Lung (tissue), 12 donors: ENCODE results near the gene NSD1. TPM values are rescaled to one million over a fixed set of nuclear protein-coding genes. Genes with fewer than 3 reads are reported as not detected.

Experiments
- ATAC-seq: fragments of 200-7000 bp; cut with Tn5 transposase; one replicate; pipeline ENCODE4 v1.9.1; 2020; ENCODE audit warnings: moderate number of reproducible peaks; ENCODE audit not compliant: insufficient read depth, low FRiP score
- DNase-seq, 3 donors: peaks; one replicate each; pipeline ENCODE4 v3.0.0-alpha.2; 2013 to 2017
- H3K27ac ChIP-seq, 2 donors: one replicate each; pipeline ENCODE4 v1.5.1; 2013; ENCODE audit warnings: mild to moderate bottlenecking in 2 of 2, moderate library complexity in 2 of 2, control low read depth in 1 of 2, inconsistent platforms in 1 of 2, low read depth in 1 of 2, low read length in 1 of 2
- H3K27me3 ChIP-seq, 3 donors: one replicate each; pipeline ENCODE4 v1.5.1; 2013; ENCODE audit warnings: low read length in 2 of 3; ENCODE audit not compliant: control insufficient read depth in 3 of 3, insufficient read depth in 3 of 3
- H3K36me3 ChIP-seq, 4 donors: one replicate each; pipeline ENCODE4 v1.5.1; 2013; ENCODE audit warnings: low read length in 4 of 4, mild to moderate bottlenecking in 1 of 4, moderate library complexity in 1 of 4; ENCODE audit not compliant: control insufficient read depth in 4 of 4, insufficient read depth in 4 of 4
- H3K4me1 ChIP-seq, 5 donors: one replicate each; pipeline ENCODE4 v1.5.1; 2013; ENCODE audit warnings: low read length in 5 of 5, mild to moderate bottlenecking in 2 of 5, moderate library complexity in 1 of 5; ENCODE audit not compliant: control insufficient read depth in 5 of 5, insufficient read depth in 5 of 5
- H3K4me3 ChIP-seq: one replicate; pipeline ENCODE4 v1.5.1; 2013; ENCODE audit warnings: mild to moderate bottlenecking, control low read depth, moderate library complexity
- H3K9ac ChIP-seq, 2 donors: one replicate each; pipeline ENCODE4 v1.5.1; 2013; ENCODE audit warnings: low read length in 2 of 2, control low read depth in 1 of 2; ENCODE audit not compliant: insufficient read depth in 1 of 2
- H3K9me3 ChIP-seq, 4 donors: one replicate each; pipeline ENCODE4 v1.5.1; 2013; ENCODE audit warnings: low read length in 3 of 4, mild to moderate bottlenecking in 1 of 4, moderate library complexity in 1 of 4; ENCODE audit not compliant: control insufficient read depth in 4 of 4, insufficient read depth in 3 of 4
- WGBS, 2 donors: extraction: QIAGEN DNeasy Blood & Tissue Kit; methylation state at CpG; one replicate each; pipeline ENCODE4 v1.1.7; 2013; 5-methylcytosine and 5-hydroxymethylcytosine counted together
- polyA plus RNA-seq, 2 donors: library from polyadenylated mRNA; stranded (reverse); fragments of 200-250 nt; gene quantifications; one replicate each; pipeline ENCODE4 v1.2.1, GENCODE V29; 2013
- total RNA-seq, 2 donors: library from RNA; depleted of rRNA in 1 of 2; stranded (reverse); fragments of >200 nt in 1 of 2; gene quantifications; one replicate each; pipeline ENCODE4 v1.2.1, GENCODE V29; 2014 to 2021
- TF ChIP-seq, protein P1 (sequence below): IDR thresholded peaks from 2 replicates; pipeline ENCODE4 v1.5.1; 2012; ENCODE audit warnings: mild to moderate bottlenecking; ENCODE audit errors: control extremely low read depth, extremely low read depth
- donor health status: control.
- donor health status: control.
- donor health status: Bipolar disorder and iron deficiency.
- donor health status: healthy.
- donor health status: DM: yes; HTN: yes; CAD: no.

NSD1 gene
- total and polyA plus RNA-seq, 4 donors, result 8.0 to 81.7 (median 43.2) TPM

DNA sequence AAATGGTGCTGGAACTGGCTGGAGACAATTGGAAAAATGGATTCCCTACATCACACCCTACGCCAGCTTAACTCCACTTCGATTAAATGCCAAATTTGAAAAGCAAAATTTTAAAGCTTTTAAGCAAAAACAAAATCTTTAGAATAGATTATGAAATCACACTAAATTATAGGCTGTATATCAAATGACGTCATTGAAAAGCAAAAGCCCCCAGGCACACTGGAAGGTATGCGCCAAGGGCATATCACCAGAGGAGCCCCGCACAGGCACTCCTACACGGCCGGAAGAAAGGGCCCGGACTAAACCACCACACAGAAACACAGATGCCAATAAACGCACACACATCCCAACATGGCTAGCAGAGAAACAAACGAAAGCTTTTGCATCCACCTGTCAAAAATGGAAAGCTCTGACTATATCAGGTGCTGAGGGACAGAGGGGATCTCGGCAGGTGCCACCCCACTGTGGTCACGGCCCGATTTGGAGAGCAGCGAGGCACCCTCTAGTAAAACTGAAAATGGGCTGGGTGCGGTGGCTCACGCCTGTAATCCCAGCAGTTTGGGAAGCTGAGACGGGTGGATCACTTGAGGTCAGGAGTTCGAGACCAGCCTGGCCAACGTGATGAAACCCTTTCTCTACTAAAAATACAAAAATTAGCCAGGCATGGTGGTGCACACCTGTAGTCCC is 195.1 kb downstream of the NSD1 start:
- Histone ChIP-seq H3K36me3 (peaks cover 4 to 41% (median 7%) of the 10 kb centered on the region in 4 donors), H3K4me1 (peaks cover 0 to 2% (median 0%) of the 10 kb centered on the region in 5 donors), H3K9me3 (peaks cover 0 to 2% (median 0%) of the 10 kb centered on the region in 4 donors), H3K27me3 (no peaks in the 10 kb centered on the region), H3K4me3 (no peak overlapping the region), H3K9ac (no peak overlapping the region), H3K27ac (no peak overlapping the region)
- TF ChIP-seq, protein P1, sequence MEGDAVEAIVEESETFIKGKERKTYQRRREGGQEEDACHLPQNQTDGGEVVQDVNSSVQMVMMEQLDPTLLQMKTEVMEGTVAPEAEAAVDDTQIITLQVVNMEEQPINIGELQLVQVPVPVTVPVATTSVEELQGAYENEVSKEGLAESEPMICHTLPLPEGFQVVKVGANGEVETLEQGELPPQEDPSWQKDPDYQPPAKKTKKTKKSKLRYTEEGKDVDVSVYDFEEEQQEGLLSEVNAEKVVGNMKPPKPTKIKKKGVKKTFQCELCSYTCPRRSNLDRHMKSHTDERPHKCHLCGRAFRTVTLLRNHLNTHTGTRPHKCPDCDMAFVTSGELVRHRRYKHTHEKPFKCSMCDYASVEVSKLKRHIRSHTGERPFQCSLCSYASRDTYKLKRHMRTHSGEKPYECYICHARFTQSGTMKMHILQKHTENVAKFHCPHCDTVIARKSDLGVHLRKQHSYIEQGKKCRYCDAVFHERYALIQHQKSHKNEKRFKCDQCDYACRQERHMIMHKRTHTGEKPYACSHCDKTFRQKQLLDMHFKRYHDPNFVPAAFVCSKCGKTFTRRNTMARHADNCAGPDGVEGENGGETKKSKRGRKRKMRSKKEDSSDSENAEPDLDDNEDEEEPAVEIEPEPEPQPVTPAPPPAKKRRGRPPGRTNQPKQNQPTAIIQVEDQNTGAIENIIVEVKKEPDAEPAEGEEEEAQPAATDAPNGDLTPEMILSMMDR, result no peak
- DNase-seq (no peak), ATAC-seq (no peak)
- WGBS, 2 donors, result 95 to 96% methylated on average over 19 of the region's 19 CpGs

DNA sequence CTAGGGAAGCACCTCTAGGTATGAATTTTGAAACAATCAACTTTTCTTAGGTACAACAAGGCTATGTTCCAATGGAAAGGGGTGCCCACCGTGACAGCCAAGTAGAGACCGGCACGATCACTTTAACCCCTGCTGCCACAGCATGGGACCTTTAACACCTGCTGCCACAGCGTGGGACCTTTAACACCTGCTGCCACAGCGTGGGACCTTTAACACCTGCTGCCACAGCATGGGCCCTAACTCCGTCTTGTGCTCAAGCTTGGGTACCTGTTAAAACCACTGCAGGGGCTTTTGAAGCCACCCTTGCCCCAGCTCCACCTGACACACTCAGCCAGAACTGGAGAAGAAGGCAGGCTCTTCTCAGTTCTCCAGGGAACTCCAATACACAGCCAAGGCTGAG is 196.3 kb downstream of the NSD1 start:
- H3K27ac ChIP-seq, result no peak overlapping the region
- DNase-seq, result no peak

DNA sequence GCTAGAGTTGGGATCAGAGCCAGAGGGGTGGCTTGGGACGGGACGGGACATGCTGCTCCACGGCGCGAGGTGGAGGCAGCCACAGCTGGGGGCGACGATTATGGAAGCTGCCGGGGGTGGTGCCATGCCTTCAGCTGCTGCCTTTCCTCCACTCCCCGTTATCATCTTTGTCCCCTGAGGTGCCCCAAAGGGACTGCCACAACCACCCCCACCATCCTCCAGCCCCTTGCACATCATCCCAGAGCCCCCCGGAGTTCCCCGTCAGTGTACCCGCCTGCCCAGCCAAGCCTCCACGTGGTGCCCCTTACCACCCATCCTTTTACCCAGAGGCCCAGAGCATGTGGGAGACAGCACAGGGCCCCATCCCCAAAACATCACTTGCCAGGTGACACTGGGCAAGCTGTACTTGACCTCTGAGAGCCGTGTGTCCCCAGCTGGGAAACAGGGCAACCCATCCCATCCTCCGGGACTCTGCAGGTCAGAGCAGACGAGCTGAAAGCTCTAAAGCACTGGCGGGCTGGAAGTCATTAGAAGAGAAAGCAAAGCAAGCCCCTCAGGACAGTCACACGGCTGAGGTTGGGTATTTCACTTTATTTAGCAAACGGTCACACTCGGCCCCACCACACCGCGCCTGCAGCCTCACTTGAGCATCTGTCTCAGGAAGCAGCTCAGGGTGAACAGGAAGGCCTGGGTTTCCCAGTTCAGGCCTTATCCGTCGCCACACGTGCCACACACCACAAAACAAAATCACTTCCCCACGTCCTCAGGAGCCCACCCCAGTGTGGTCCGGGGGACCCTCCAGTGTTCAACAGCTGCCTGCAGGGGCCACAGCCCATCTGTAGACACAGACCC is 197.6 kb downstream of the NSD1 start:
- Histone ChIP-seq H3K9ac (no peak overlapping the region), H3K27me3 (no peaks in the 10 kb centered on the region), H3K27ac (no peak overlapping the region), H3K9me3 (peaks cover 0 to 2% (median 0%) of the 10 kb centered on the region in 4 donors), H3K4me3 (no peak overlapping the region), H3K36me3 (peaks cover 8 to 65% (median 24%) of the 10 kb centered on the region in 4 donors), H3K4me1 (peaks cover 0 to 2% (median 0%) of the 10 kb centered on the region in 5 donors)
- TF ChIP-seq, protein P1, result no peak
- DNase-seq (no peak), ATAC-seq (no peak)
- WGBS, 2 donors, result 60 to 79% methylated on average over 27 of the region's 27 CpGs

More for the DNA sequence above, 196.3 kb downstream of the NSD1 start:
- peaks cover 8 to 53% (median 18%) of the 10 kb centered on the region in 4 donors for H3K36me3 ChIP-seq
- H3K4me3 ChIP-seq, result no peak overlapping the region
- 94 to 95% methylated on average over 6 of the region's 6 CpGs for WGBS, 2 donors
- H3K4me1 ChIP-seq, result peaks cover 0 to 2% (median 0%) of the 10 kb centered on the region in 5 donors
- TF ChIP-seq, protein P1, result no peak
- H3K27me3 ChIP-seq, result no peaks in the 10 kb centered on the region
- ATAC-seq, result no peak
- no peak overlapping the region for H3K9ac ChIP-seq
- H3K9me3 ChIP-seq, result peaks cover 0 to 2% (median 0%) of the 10 kb centered on the region in 4 donors
